ENCODE data around the gene LRRC42.

LRRC42 gene

DNA sequence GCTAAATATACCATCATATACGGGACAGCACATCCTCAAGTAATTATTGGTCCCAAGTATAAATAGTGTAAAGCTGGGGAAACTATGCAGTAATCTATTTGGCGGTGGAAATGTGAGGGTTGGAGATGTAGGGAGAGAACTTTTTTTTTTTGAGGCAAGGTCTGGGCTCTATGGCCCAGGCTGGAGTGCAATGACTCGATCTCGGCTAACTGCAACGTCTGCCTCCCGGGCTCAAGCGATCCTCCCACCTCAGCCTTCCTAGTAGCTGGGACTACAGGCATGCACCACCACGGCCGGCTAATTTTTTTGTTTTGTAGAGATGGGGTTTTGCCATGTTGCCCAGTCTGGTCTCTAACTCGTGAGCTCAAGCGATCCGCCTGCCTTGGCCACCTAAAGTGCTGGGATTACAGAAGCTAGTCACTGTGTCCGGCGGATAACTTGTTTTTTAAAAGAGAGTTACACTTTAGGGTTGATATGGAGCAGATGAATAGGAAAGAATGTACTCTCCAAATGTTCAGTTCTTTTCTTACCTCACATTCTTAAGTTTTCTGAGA lies 2.6 kb upstream of the LRRC42 start:
- H3K4me3 Mint-ChIP-seq: peak overlapping the region; percentile 82 to 96 (median 82)
- peaks cover 3% of the 10 kb centered on the region for H3K27me3 Mint-ChIP-seq (ENCODE audit: low read depth)
- H3K4me1 Mint-ChIP-seq: peaks cover 38% of the 10 kb centered on the region
- H3K9me3 Mint-ChIP-seq: no peaks in the 10 kb centered on the region
- peak overlapping the region in 2 of 3 experiments; percentile 37 to 50 for H3K27ac Mint-ChIP-seq
- no peak for TF ChIP-seq CTCF (IDR thresholded peaks at IDR 0.05; ENCODE audit: unreplicated experiment in 3 of 3)
- peaks cover 29% of the 10 kb centered on the region for H3K36me3 Mint-ChIP-seq (ENCODE audit: low read depth)

GRCh38 chr1:53944469-53945182 lies 1.5 kb upstream of the LRRC42 start:
- Mint-ChIP-seq H3K9me3 (no peaks in the 10 kb centered on the region), H3K4me3 (peak overlapping the region; percentile 94 to 96 (median 95)), H3K27ac (peak overlapping the region; percentile 84 to 97 (median 93)), H3K4me1 (peaks cover 49% of the 10 kb centered on the region), H3K36me3 (ENCODE audit: low read depth) (peaks cover 22% of the 10 kb centered on the region), H3K27me3 (ENCODE audit: low read depth) (peaks cover 3% of the 10 kb centered on the region)
- TF ChIP-seq CTCF (IDR thresholded peaks at IDR 0.05; ENCODE audit: unreplicated experiment in 3 of 3): no peak

GRCh38 chr1:53945183-53945432 lies 1.0 kb upstream of the LRRC42 start:
- peak overlapping the region; percentile 84 to 97 (median 93) for H3K27ac Mint-ChIP-seq
- peaks cover 19% of the 10 kb centered on the region for H3K36me3 Mint-ChIP-seq (ENCODE audit: low read depth)
- peak overlapping the region; percentile 94 to 96 (median 95) for H3K4me3 Mint-ChIP-seq
- H3K27me3 Mint-ChIP-seq (ENCODE audit: low read depth): peaks cover 3% of the 10 kb centered on the region
- H3K9me3 Mint-ChIP-seq: no peaks in the 10 kb centered on the region
- H3K4me1 Mint-ChIP-seq: peaks cover 54% of the 10 kb centered on the region
- TF ChIP-seq CTCF (IDR thresholded peaks at IDR 0.05; ENCODE audit: unreplicated experiment in 3 of 3): no peak

- TF ChIP-seq CTCF (IDR thresholded peaks at IDR 0.05; ENCODE audit: unreplicated experiment in 3 of 3): no peak
- peak within 1 kb of the TSS; percentile 95 to 96 (median 95) for H3K4me3 Mint-ChIP-seq
- no peaks in the 10 kb centered on the region for H3K9me3 Mint-ChIP-seq
- peaks cover 54% of the 10 kb centered on the region for H3K4me1 Mint-ChIP-seq
- peaks cover 17% of the 10 kb centered on the region for H3K36me3 Mint-ChIP-seq (ENCODE audit: low read depth)
- peaks cover 3% of the 10 kb centered on the region for H3K27me3 Mint-ChIP-seq (ENCODE audit: low read depth)
- peak within 1 kb of the TSS; percentile 84 to 97 (median 93) for H3K27ac Mint-ChIP-seq
These were observed 508 bp upstream of the LRRC42 start, which contains the start of gene IFT25 for GRCh38 chr1:53945433-53946251. TSS of gene IFT25 (minus strand) at chr1:53945699. CDS start at chr1:53940082, 5,617 bp downstream.

GRCh38 chr1:53947172-53947907 lies 1.2 kb downstream of the LRRC42 start:
- Mint-ChIP-seq H3K36me3 (ENCODE audit: low read depth) (peaks cover 25% of the 10 kb centered on the region), H3K27me3 (ENCODE audit: low read depth) (peaks cover 3% of the 10 kb centered on the region), H3K27ac (peak overlapping the region; percentile 84 to 91 (median 91)), H3K9me3 (no peaks in the 10 kb centered on the region), H3K4me3 (peak overlapping the region; percentile 95 to 96 (median 95)), H3K4me1 (peaks cover 59% of the 10 kb centered on the region)
- TF ChIP-seq CTCF (IDR thresholded peaks at IDR 0.05; ENCODE audit: unreplicated experiment in 3 of 3): no peak
